IMR-90 (cell line): ENCODE results near the gene CDH2. TPM values are rescaled to one million over a fixed set of nuclear protein-coding genes. Genes with fewer than 3 reads are reported as not detected.

ENCODE experiments used
- ATAC-seq: fragments of 200-7000 bp; cut with Tn5 transposase; 2 replicates; pipeline ENCODE4 v1.9.1; 2020; ENCODE audit warnings: low read depth, mild to moderate bottlenecking, moderate library complexity
- Bru-seq: library from RNA; stranded (reverse); fragments of 400-500 nt; gene quantifications from one replicate; lab custom pipeline; 2021; lab: Mats Ljungman, UMichigan
- BruChase-seq, 2 experiments: library from RNA; stranded (reverse); fragments of 400-500 nt; gene quantifications; one replicate each; lab custom pipeline; 2021; lab: Mats Ljungman, UMichigan
- BruUV-seq: library from RNA; stranded (reverse); fragments of 400-500 nt; replicated peaks from 2 replicates; lab custom pipeline; 2021; lab: Mats Ljungman, UMichigan
- CTCF ChIA-PET: fragments of 300-600 bp; formaldehyde crosslinking; extraction: SDS; loops from one replicate; lab custom pipeline; 2021; ENCODE audit warnings: antibody characterized with exemption; lab: Yijun Ruan, JAX
- POLR2A ChIA-PET: fragments of 300-600 bp; sonication (Branson Sonifier 250); formaldehyde crosslinking; loops from one replicate; lab custom pipeline; 2022; ENCODE audit warnings: antibody characterized with exemption; ENCODE audit not compliant: unreplicated experiment; lab: Charles Lee
- DNase-seq: peaks from one replicate; pipeline ENCODE4 v3.0.0; 2013
- H2AFZ ChIP-seq: replicated peaks from 2 replicates; pipeline ENCODE3; 2013; ENCODE audit warnings: low read length, mild to moderate bottlenecking; ENCODE audit not compliant: poor library complexity
- H2AK5ac ChIP-seq: 2 replicates; pipeline ENCODE4 v1.6.1; 2013; ENCODE audit warnings: low read depth, low read length, inconsistent platforms
- H2AK9ac ChIP-seq: replicated peaks from 2 replicates; pipeline ENCODE3; 2013; ENCODE audit warnings: mild to moderate bottlenecking, low read depth, low read length, moderate library complexity; ENCODE audit not compliant: poor library complexity
- H2BK120ac ChIP-seq: 2 replicates; pipeline ENCODE4 v1.6.1; 2013; ENCODE audit warnings: low read depth, low read length, inconsistent platforms
- H2BK15ac ChIP-seq: 3 replicates; pipeline ENCODE4 v1.6.1; 2013; ENCODE audit warnings: low read depth, low read length, inconsistent platforms
- H2BK20ac ChIP-seq: 2 replicates; pipeline ENCODE4 v1.6.1; 2013; ENCODE audit warnings: low read depth, mild to moderate bottlenecking, inconsistent platforms, low read length, moderate library complexity
- H2BK5ac ChIP-seq: 2 replicates; pipeline ENCODE4 v1.6.1; 2013; ENCODE audit warnings: mild to moderate bottlenecking, low read depth, low read length, inconsistent platforms; ENCODE audit not compliant: poor library complexity, severe bottlenecking
- H3K14ac ChIP-seq: replicated peaks from 2 replicates; pipeline ENCODE4 v1.6.1; 2013; ENCODE audit warnings: low read depth, low read length, inconsistent platforms
- H3K18ac ChIP-seq: 2 replicates; pipeline ENCODE4 v1.6.1; 2013; ENCODE audit warnings: low read depth, low read length, control low read depth
- H3K23ac ChIP-seq: 2 replicates; pipeline ENCODE4 v1.6.1; 2013; ENCODE audit warnings: low read depth, low read length, inconsistent platforms
- H3K27ac ChIP-seq: 2 replicates; pipeline ENCODE4 v1.5.1; 2013; ENCODE audit warnings: mild to moderate bottlenecking, control low read depth, low read length; ENCODE audit not compliant: insufficient read depth
- H3K27me3 ChIP-seq: 2 replicates; pipeline ENCODE4 v1.6.1; 2013; ENCODE audit warnings: low read length; ENCODE audit not compliant: control insufficient read depth, insufficient read depth
- H3K36me3 ChIP-seq: 2 replicates; pipeline ENCODE4 v1.6.1; 2013; ENCODE audit warnings: low read length, mixed read lengths; ENCODE audit not compliant: control insufficient read depth, insufficient read depth
- H3K4ac ChIP-seq: 2 replicates; pipeline ENCODE4 v1.6.1; 2013; ENCODE audit warnings: low read depth, low read length, inconsistent platforms
- H3K4me1 ChIP-seq: 2 replicates; pipeline ENCODE4 v1.6.1; 2013; ENCODE audit warnings: low read length, mixed read lengths; ENCODE audit not compliant: control insufficient read depth, insufficient read depth
- H3K4me2 ChIP-seq: 2 replicates; pipeline ENCODE4 v1.6.1; 2013; ENCODE audit warnings: low read depth, mild to moderate bottlenecking, control low read depth, low read length, moderate library complexity
- H3K4me3 ChIP-seq: 2 replicates; pipeline ENCODE4 v1.5.1; 2013; ENCODE audit warnings: low read depth, mild to moderate bottlenecking, control low read depth, low read length, moderate library complexity; ENCODE audit not compliant: insufficient read depth
- H3K56ac ChIP-seq: 2 replicates; pipeline ENCODE4 v1.6.1; 2013; ENCODE audit warnings: low read length, inconsistent platforms; ENCODE audit not compliant: insufficient read depth; ENCODE audit errors: extremely low read depth
- H3K79me1 ChIP-seq, 2 experiments: 2 replicates each; pipeline ENCODE4 v1.6.1; 2013; ENCODE audit warnings: low read length in 2 of 2, inconsistent platforms in 1 of 2, low read depth in 1 of 2
- H3K9ac ChIP-seq: 2 replicates; pipeline ENCODE4 v1.6.1; 2013; ENCODE audit warnings: low read depth, low read length, control low read depth
- H3K9me1 ChIP-seq: 2 replicates; pipeline ENCODE4 v1.6.1; 2013; ENCODE audit warnings: low read length, inconsistent platforms; ENCODE audit not compliant: insufficient read depth
- H3K9me3 ChIP-seq: 2 replicates; pipeline ENCODE4 v1.6.1; 2013; ENCODE audit warnings: low read length; ENCODE audit not compliant: control insufficient read depth, insufficient read depth
- H4K20me1 ChIP-seq: 2 replicates; pipeline ENCODE4 v1.6.1; 2013; ENCODE audit warnings: low read length, inconsistent platforms; ENCODE audit not compliant: insufficient read depth
- H4K5ac ChIP-seq: 2 replicates; pipeline ENCODE4 v1.6.1; 2013; ENCODE audit warnings: mild to moderate bottlenecking, low read depth, low read length, control low read depth
- H4K8ac ChIP-seq, 2 experiments: 2 replicates each; pipeline ENCODE4 v1.6.1; 2013; ENCODE audit warnings: low read depth in 2 of 2, low read length in 2 of 2, control low read depth in 1 of 2, inconsistent platforms in 1 of 2
- H4K91ac ChIP-seq: 2 replicates; pipeline ENCODE4 v1.6.1; 2013; ENCODE audit warnings: low read depth, low read length, inconsistent platforms; ENCODE audit not compliant: insufficient read depth
- CTCF ChIP-seq: conservative IDR thresholded peaks from 2 replicates; pipeline ENCODE4 v1.5.1; 2012; ENCODE audit warnings: mild to moderate bottlenecking, low read depth, low read length, improper control_type of control experiment
- MAZ ChIP-seq: IDR thresholded peaks from 2 replicates; pipeline ENCODE4 v1.6.1; 2012; ENCODE audit warnings: low read depth, mild to moderate bottlenecking, low read length, improper control_type of control experiment, moderate library complexity, borderline replicate concordance
- POLR2A ChIP-seq: IDR thresholded peaks from 2 replicates; pipeline ENCODE4 v1.6.1; 2012; ENCODE audit warnings: mild to moderate bottlenecking, low read depth, low read length
- RAD21 ChIP-seq: IDR thresholded peaks from 2 replicates; pipeline ENCODE4 v1.6.1; 2012; ENCODE audit warnings: low read length, improper control_type of control experiment
- WGBS, 2 experiments: methylation state at CpG; one replicate each; pipeline versions ENCODE4 v1.1.5 to v1.1.7; 2013; ENCODE audit warnings: missing lambda C conversion rate in 2 of 2; ENCODE audit not compliant: insufficient read length in 1 of 2; ENCODE audit errors: extremely low coverage in 2 of 2; 5-methylcytosine and 5-hydroxymethylcytosine counted together
- dilution Hi-C: fragments of 300-500 bp; cut with HindIII; formaldehyde crosslinking; loops from one replicate; pipeline ENCODE4 v1.14.3; 2018; ENCODE audit warnings: low sequenced_read_pairs; ENCODE audit not compliant: unreplicated experiment
- in situ Hi-C: fragments of 300-500 bp; cut with MboI; formaldehyde crosslinking; loops from 3 replicates; pipeline ENCODE4 v1.14.3; 2019; ENCODE audit warnings: low sequenced_read_pairs, inconsistent platforms, mixed read lengths
- intact Hi-C: fragments of 100-400 bp; cut with micrococcal nuclease; formaldehyde crosslinking; loops from 2 replicates; pipeline ENCODE4 v1.10.0; 2022
- long read RNA-seq: library from polyadenylated mRNA; unstranded; transcript quantifications from one replicate; pipeline ENCODE4 v2.0.0, GENCODE V29; 2021; ENCODE audit not compliant: unreplicated experiment
- polyA plus RNA-seq, 3 experiments: library from polyadenylated mRNA; depleted of rRNA; stranded (reverse); fragments of >200 nt; gene quantifications; 2 replicates each; pipeline ENCODE4 v1.2.3, GENCODE V29; 2012; ENCODE audit warnings: low replicate concordance in 1 of 3
- total RNA-seq: library from RNA; depleted of rRNA; stranded (reverse); fragments of >200 nt; gene quantifications from 2 replicates; pipeline ENCODE4 v1.2.3, GENCODE V29; 2012; rRNA removed

The CDH2 gene
- total RNA-seq (105 and 111 TPM in 2 replicates), polyA plus RNA-seq (2012; rRNA removed) (53.3 and 55.6 TPM in 2 replicates), Bru-seq, nascent RNA (percentile 73 among the genes with signal in this experiment), BruChase-seq, experiment 1, labeled RNA remaining after a 6-hour chase (percentile 51 among the genes with signal in this experiment), BruChase-seq, experiment 2, labeled RNA remaining after a 2-hour chase (percentile 51 among the genes with signal in this experiment)
- 14.4 and 20.4 TPM in 2 replicates for polyA plus RNA-seq (2012; cell fraction: cytosol; rRNA removed)
- polyA plus RNA-seq (2012; cell fraction: nucleus; rRNA removed; ENCODE audit: low replicate concordance), result 5.2 and 17.4 TPM in 2 replicates
- long read RNA-seq, full-length matches to known transcripts, result 41 of 70 reads
- long read RNA-seq, partial matches to known transcripts, result 23 of 70 reads
- long read RNA-seq, other reads (novel, unspliced or antisense), result 6 of 70 reads

- Histone ChIP-seq H4K91ac (no peak within 1 kb of the TSS; the same call in 1 of the 2 replicates), H3K23ac (peak within 1 kb of the TSS; percentile 22; the same call in 1 of the 2 replicates), H3K36me3 (no peaks in the 10 kb centered on the region), H3K9me1 (no peaks in the 10 kb centered on the region), H4K5ac (peak within 1 kb of the TSS; percentile 20; the same call in 1 of the 2 replicates), H3K9me3 (no peaks in the 10 kb centered on the region), H3K27ac (peak within 1 kb of the TSS; percentile 18; the same call in 1 of the 2 replicates), H3K14ac (no peak within 1 kb of the TSS), H3K27me3 (no peaks in the 10 kb centered on the region), H2BK15ac (no peak within 1 kb of the TSS), H4K8ac (0 out of 4 replicates have a peak within 1 kb of the TSS, but pooled peaks of 1 of the 2 experiments have one; percentile 8), H3K4me2 (peak within 1 kb of the TSS; percentile 81), H3K56ac (peak within 1 kb of the TSS; percentile 51; the same call in 1 of the 2 replicates), H2AK9ac (peak within 1 kb of the TSS; percentile 60), H2AK5ac (no peak within 1 kb of the TSS), H3K4me3 (peak within 1 kb of the TSS; percentile 99), H3K18ac (0 out of 2 replicates have a peak within 1 kb of the TSS, but pooled peaks have one; percentile 21), H2BK120ac (peak within 1 kb of the TSS; percentile 25; the same call in 1 of the 2 replicates), H2AFZ (peak within 1 kb of the TSS; percentile 94), H2BK5ac (peak within 1 kb of the TSS; percentile 66), H3K9ac (peak within 1 kb of the TSS; percentile 69), H3K4ac (no peak within 1 kb of the TSS), H3K79me1 (peaks cover 4 to 12% of the 10 kb centered on the region in 2 experiments; a peak in 3 of 4 replicates), H4K20me1 (peaks cover 19% of the 10 kb centered on the region), H2BK20ac (no peak within 1 kb of the TSS), H3K4me1 (peaks cover 3% of the 10 kb centered on the region; the same call in 1 of the 2 replicates)
- DNase-seq (peak; percentile 85), ATAC-seq (peak; percentile 73)
- in situ Hi-C loops (no loop called here), dilution Hi-C loops (no loop called here), intact Hi-C loops (loop anchor here (2.0 to 10.0 kb wide), 5 partner anchors 65 to 1008 kb away; no protein-coding TSS in a partner anchor)
- 0% methylated on average over 19 of the region's 105 CpGs; no CpG with 5 or more reads in 1 of the 2 experiments for WGBS, 2 experiments
- TF ChIP-seq CTCF (peak; percentile 17; the same call in 1 of the 2 replicates), MAZ (peak; percentile 51; the same call in 1 of the 2 replicates), RAD21 (no peak), POLR2A (peak; percentile 53; the same call in 1 of the 2 replicates)
- ChIA-PET POLR2A (interaction anchor here (0.6 kb wide), 1 partner anchor 139 kb away, joined by 3 read pairs; no protein-coding TSS in a partner anchor), CTCF (no interaction called here)
- BruUV-seq, result no TSS peak
Observed at GRCh38 chr18:28176948-28177827, at the start of gene CDH2. Gene CDH2, minus strand, starts transcription at chr18:28177130. Its CDS starts 108 bp downstream, at chr18:28177022.
